ENCODE data around the gene CXorf65. TPM values are rescaled to one million over a fixed set of nuclear protein-coding genes. Genes with fewer than 3 reads are reported as not detected.

The CXorf65 gene
- total and polyA plus RNA-seq, 9 donors, result not detected

- no peak for DNase-seq
- Histone ChIP-seq H3K36me3 (no peaks in the 10 kb centered on the region), H3K4me1 (ENCODE audit: insufficient read depth) (peaks cover 4% of the 10 kb centered on the region), H3K27me3 (no peaks in the 10 kb centered on the region), H3K27ac (no peak overlapping the region), H3K4me3 (no peak overlapping the region), H3K9me3 (no peaks in the 10 kb centered on the region)
- intact Hi-C loops (cut with DNase I), result no loop called here
- TF ChIP-seq CTCF (IDR thresholded peaks at IDR 0.05) (no peak), EP300 (IDR thresholded peaks at IDR 0.05) (no peak), POLR2A (IDR thresholded peaks at IDR 0.05) (no peak)
- 37 to 60% (median 53%) methylated on average over 5 of the region's 5 CpGs for WGBS, 3 donors
Observed at GRCh38 chrX:71098951-71099506, 7.5 kb downstream of the CXorf65 start.

- Histone ChIP-seq H3K9me3 (no peaks in the 10 kb centered on the region), H3K36me3 (no peaks in the 10 kb centered on the region), H3K4me3 (no peak overlapping the region), H3K4me1 (ENCODE audit: insufficient read depth) (peaks cover 4% of the 10 kb centered on the region), H3K27me3 (no peaks in the 10 kb centered on the region), H3K27ac (no peak overlapping the region)
- no peak for TF ChIP-seq POLR2A (IDR thresholded peaks at IDR 0.05)
- peak in 2 of 3 donors; percentile 30 to 39 for TF ChIP-seq CTCF (IDR thresholded peaks at IDR 0.05)
- intact Hi-C loops (cut with DNase I), result no loop called here
- WGBS, 3 donors, result 16 to 21% (median 18%) methylated on average over 2 of the region's 2 CpGs
- peak; percentile 47 to 73 (median 58) for DNase-seq
Observed at GRCh38 chrX:71098302-71098701, 8.2 kb downstream of the CXorf65 start.

- no peak for DNase-seq
- peaks cover 4% of the 10 kb centered on the region for H3K4me1 ChIP-seq (ENCODE audit: insufficient read depth)
- H3K4me3 ChIP-seq, result peak overlapping the region; percentile 56
- TF ChIP-seq POLR2A (IDR thresholded peaks at IDR 0.05) (no peak), CTCF (IDR thresholded peaks at IDR 0.05) (no peak), EP300 (IDR thresholded peaks at IDR 0.05) (no peak)
- no peaks in the 10 kb centered on the region for H3K36me3 ChIP-seq
- H3K9me3 ChIP-seq, result no peaks in the 10 kb centered on the region
- peak overlapping the region; percentile 46 to 84 for H3K27ac ChIP-seq
- 27 to 39% (median 33%) methylated on average over 9 of the region's 9 CpGs for WGBS, 3 donors
- intact Hi-C loops (cut with DNase I), result no loop called here
- H3K27me3 ChIP-seq, result no peaks in the 10 kb centered on the region
Observed at GRCh38 chrX:71096760-71097032, 9.8 kb downstream of the CXorf65 start.

GRCh38 chrX:71095981-71096759 is 10.4 kb downstream of the CXorf65 start:
- peak overlapping the region; percentile 56 for H3K4me3 ChIP-seq
- WGBS, 3 donors, result 17 to 21% (median 18%) methylated on average over 42 to 46 of the region's 46 CpGs
- H3K4me1 ChIP-seq (ENCODE audit: insufficient read depth), result peaks cover 4% of the 10 kb centered on the region
- H3K9me3 ChIP-seq, result no peaks in the 10 kb centered on the region
- peak overlapping the region; percentile 46 to 84 for H3K27ac ChIP-seq
- peak; percentile 24 for TF ChIP-seq POLR2A (IDR thresholded peaks at IDR 0.05)
- TF ChIP-seq CTCF (IDR thresholded peaks at IDR 0.05), result no peak
- TF ChIP-seq EP300 (IDR thresholded peaks at IDR 0.05), result no peak
- H3K27me3 ChIP-seq, result no peaks in the 10 kb centered on the region
- peak in 2 of 5 donors; percentile 44 to 48 for DNase-seq
- H3K36me3 ChIP-seq, result no peaks in the 10 kb centered on the region
- intact Hi-C loops (cut with DNase I), result no loop called here
